Left cardiac atrium (tissue), 4 donors: ENCODE data around the gene CHIC1. TPM values are rescaled to one million over a fixed set of nuclear protein-coding genes. Genes with fewer than 3 reads are reported as not detected.
"Not testable (repeated sequence)": the region's sequence is repeated elsewhere in the genome, so short reads cannot be mapped to it uniquely, and the experiment has no call there.

Experiments
- ATAC-seq, 2 donors: fragments of 200-7000 bp; cut with Tn5 transposase; one replicate each; pipeline ENCODE4 v1.9.1; 2020; ENCODE audit warnings: mild to moderate bottlenecking in 2 of 2, moderate library complexity in 2 of 2
- DNase-seq: peaks from one replicate; pipeline ENCODE4 v3.0.0-alpha.2; 2020
- intact Hi-C, 2 donors: fragments of 100-400 bp; cut with DNase I; formaldehyde crosslinking; loops; one replicate each; pipeline versions ENCODE4 v1.14.1 to v1.15.1; 2022 to 2023
- long read RNA-seq: library from polyadenylated mRNA; unstranded; transcript quantifications from one replicate; pipeline ENCODE4 v2.0.0, GENCODE V29; 2021
- total RNA-seq, 2 donors: library from RNA; stranded (reverse); fragmentation: NEBNext Ultra II Directional; extraction: Animal tissue kit (Norgen Biotek cat#: 25700); gene quantifications; one replicate each; pipeline ENCODE4 v1.2.1, GENCODE V29; 2021
- donor health status: DM: no; HTN: yes; CAD: no.
- donor health status: DM: no; HTN: yes; CAD: no; lungs with severe emphysema.
- donor health status: DM: yes; HTN: yes; CAD: no.
- donor health status: Dilated cardiomyopathy.

Gene CHIC1
- total RNA-seq, result 10 to 100 TPM; 10.4 to 12.9 TPM
- long read RNA-seq, partial matches to known transcripts, result 0 of 5 reads
- long read RNA-seq, other reads (novel, unspliced or antisense), result 5 of 5 reads

- intact Hi-C loops, result no loop called here
- DNase-seq (peak; percentile 71), ATAC-seq (peak; percentile 84 to 94)
These were observed at the start of gene CHIC1 for GRCh38 chrX:73562984-73563737. Gene CHIC1 (plus strand): TSS chrX:73563197. CDS start chrX:73563285, 88 bp downstream.

GRCh38 chrX:73522823-73523222 lies 40.2 kb upstream of the CHIC1 start:
- ATAC-seq, intact Hi-C loops, DNase-seq: not testable (repeated sequence)

- no peak for ATAC-seq
- intact Hi-C loops, result no loop called here
- DNase-seq, result no peak
These were observed 38.1 kb upstream of the CHIC1 start for GRCh38 chrX:73524906-73525305.

GRCh38 chrX:73525928-73526690 lies 36.9 kb upstream of the CHIC1 start:
- ATAC-seq (no peak), DNase-seq (no peak)
- intact Hi-C loops, result no loop called here

DNA sequence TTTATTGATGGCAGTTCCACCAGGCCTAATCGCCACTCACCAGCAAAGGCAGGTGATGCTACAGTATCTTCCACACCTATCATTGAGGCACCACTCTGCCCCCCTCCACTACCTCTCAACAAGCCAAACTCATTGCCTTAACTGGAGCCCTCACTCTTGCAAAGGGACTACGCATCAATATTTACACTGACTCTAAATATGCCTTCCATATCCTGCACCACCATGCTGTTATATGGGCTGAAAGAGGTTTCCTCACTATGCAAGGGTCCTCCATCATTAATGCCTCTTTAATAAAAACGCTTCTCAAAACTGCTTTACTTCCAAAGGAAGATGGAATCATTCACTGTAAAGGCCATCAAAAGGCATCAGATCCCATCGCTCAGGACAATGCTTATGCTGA lies 31.3 kb upstream of the CHIC1 start:
- ATAC-seq, DNase-seq, intact Hi-C loops: not testable (repeated sequence)

DNA sequence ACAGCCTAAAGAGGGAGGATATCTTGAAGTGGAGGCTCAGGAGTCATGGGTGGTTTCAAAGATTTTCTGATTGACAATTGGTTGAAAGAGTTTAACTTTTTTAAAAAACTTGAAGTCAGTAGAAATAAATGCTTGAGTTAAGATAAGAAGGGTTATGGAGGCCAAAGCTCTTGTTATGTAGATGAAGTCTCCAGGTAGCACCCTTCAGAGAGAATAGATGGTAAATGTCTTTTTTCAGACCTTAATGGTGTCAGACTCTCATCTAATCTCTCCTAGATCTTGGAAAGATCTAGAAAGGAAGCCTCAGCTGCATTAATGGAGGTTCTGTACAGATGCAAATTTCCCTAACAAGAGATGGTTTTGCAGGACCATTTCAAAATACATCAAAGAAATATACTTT lies 6.8 kb upstream of the CHIC1 start:
- intact Hi-C loops, result no loop called here
- ATAC-seq (no peak), DNase-seq (no peak)

DNA sequence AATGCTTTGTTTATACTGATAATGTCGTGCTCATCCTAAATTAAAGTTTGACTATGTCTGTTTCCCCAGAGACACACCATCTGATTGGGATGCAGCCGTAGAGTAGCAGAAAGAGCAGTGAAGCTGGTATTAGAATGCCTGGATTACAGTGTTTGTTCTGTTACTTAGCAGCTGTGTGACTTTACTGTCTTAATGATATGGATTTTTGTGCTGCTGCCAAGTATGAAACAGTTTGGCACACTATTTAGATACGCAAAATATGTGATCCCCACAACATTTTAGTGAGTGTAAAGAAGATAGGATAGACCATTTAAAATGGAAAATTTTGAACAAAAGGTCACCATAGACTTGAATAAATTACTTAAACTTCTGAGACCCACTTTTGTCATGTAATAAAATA lies 1.2 kb upstream of the CHIC1 start:
- ATAC-seq (peak in 1 of 2 donors; percentile 18), DNase-seq (no peak)
- intact Hi-C loops, result no loop called here

- ATAC-seq (peak; percentile 7 to 11), DNase-seq (no peak)
- intact Hi-C loops, result no loop called here
These were observed 539 bp upstream of the CHIC1 start for GRCh38 chrX:73562458-73562857.

DNA sequence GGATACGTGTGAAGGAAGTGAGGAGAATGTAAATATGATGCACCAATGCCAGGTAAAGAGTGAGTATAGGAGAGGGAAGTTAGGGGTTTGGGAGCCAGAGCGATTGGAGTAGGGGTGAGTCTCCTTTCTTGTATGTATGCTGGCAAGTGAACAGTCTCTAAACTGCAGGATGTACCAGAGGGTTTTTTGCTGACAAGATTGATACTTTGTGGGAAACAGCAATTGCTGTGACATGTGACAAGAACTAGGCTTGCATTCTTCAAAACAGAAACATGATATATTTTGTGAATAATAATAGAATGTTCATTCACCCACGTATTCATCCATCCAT lies 706 bp downstream of the CHIC1 start:
- intact Hi-C loops, result no loop called here
- DNase-seq, result no peak
- peak; percentile 17 to 28 for ATAC-seq

GRCh38 chrX:73577361-73577760 lies 14.4 kb downstream of the CHIC1 start:
- intact Hi-C loops, result no loop called here
- ATAC-seq, result peak in 1 of 2 donors; percentile 51
- DNase-seq, result no peak

GRCh38 chrX:73581002-73581628 lies 18.1 kb downstream of the CHIC1 start:
- no peak for ATAC-seq
- intact Hi-C loops, result no loop called here
- no peak for DNase-seq

- DNase-seq, ATAC-seq, intact Hi-C loops: not testable (repeated sequence)
These were observed 34.8 kb downstream of the CHIC1 start for GRCh38 chrX:73597758-73598157.

GRCh38 chrX:73615022-73615421 lies 52.0 kb downstream of the CHIC1 start:
- no peak for ATAC-seq
- no peak for DNase-seq
- intact Hi-C loops, result no loop called here

GRCh38 chrX:73641669-73642068 lies 78.7 kb downstream of the CHIC1 start:
- intact Hi-C loops, DNase-seq, ATAC-seq: not testable (repeated sequence)

DNA sequence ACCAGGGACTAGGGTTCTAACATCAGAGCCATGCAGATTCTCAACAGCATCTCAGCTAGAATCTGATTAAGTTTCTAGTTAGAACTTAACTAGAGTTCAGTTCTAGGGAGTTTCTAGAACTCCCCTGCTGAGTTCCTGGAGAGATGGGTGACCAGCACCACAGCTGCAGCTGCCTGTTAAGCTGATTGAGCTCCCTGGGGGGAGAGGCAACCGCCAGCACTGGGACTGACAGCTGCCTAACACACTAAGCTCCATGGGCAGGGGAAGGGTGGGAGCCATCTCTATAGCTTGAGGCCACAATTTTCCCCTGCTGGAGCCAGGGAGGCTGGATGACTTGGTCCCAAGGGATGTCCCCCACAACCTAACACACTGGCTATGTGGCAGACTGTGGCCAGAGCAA lies 84.2 kb downstream of the CHIC1 start:
- no peak for ATAC-seq
- intact Hi-C loops, result no loop called here
- no peak for DNase-seq

GRCh38 chrX:73647632-73648322 lies 84.8 kb downstream of the CHIC1 start:
- ATAC-seq (no peak), DNase-seq (no peak)
- intact Hi-C loops, result no loop called here

DNA sequence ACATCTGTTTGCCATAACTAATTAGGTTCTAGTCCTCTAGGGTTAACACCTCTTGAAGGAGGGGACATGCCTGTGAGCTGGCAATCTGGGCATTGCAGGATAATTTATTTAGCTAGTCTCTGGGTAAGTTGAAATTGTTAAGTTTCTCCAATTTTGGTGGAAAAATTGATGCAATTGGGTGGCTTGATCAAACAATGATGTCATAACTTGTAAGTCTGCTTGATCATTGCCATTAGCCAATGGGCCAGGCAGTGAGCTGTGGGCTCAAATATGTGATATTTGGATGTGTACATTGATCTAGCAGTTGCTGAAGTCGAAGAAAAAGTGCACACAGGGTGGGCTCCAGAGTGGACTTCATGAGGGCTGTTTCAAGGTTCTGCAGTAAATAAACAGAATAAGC lies 98.3 kb downstream of the CHIC1 start:
- intact Hi-C loops, ATAC-seq, DNase-seq: not testable (repeated sequence)

DNA sequence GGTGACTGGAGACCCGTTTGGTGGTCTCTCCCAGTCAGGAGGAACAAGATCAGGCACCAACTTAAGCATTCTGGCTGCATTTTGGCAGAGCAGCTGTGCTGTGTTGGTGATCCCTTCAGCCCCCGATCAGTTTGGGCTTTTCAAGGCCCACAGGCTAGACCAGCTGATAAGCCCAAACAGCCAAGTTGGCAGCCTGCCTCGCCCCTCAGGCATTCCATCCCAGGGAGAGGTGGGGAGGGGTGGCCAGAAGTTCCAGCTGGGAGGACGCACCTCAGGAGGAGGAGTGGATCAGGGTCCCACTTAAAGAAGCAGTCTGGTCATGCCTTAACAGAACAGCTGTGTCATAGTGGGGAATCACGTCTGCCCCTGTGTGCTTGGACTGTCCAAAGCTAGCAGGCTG lies 105.8 kb downstream of the CHIC1 start:
- intact Hi-C loops, result no loop called here
- DNase-seq (peak; percentile 23), ATAC-seq (peak; percentile 53 to 57)

- intact Hi-C loops, result no loop called here
- ATAC-seq (no peak), DNase-seq (no peak)
These were observed 118.4 kb downstream of the CHIC1 start for GRCh38 chrX:73681408-73681807.
